Fibroblast of lung (primary cell): Measurements from ENCODE around the gene FYN. TPM values are rescaled to one million over a fixed set of nuclear protein-coding genes. Genes with fewer than 3 reads are reported as not detected.

Source experiments
- DNase-seq, 2 donors: peaks; one replicate each; pipeline versions ENCODE4 v3.0.0 to v3.0.0-alpha.2; 2010; ENCODE audit warnings: low read depth in 2 of 2
- H2AFZ ChIP-seq: 2 replicates; pipeline ENCODE4 v1.5.1; 2012; ENCODE audit warnings: low read length, control low read depth, inconsistent platforms
- H3K27ac ChIP-seq: 2 replicates; pipeline ENCODE4 v1.5.1; 2011; ENCODE audit warnings: low read length, control low read depth; ENCODE audit not compliant: insufficient read depth
- H3K27me3 ChIP-seq: 2 replicates; pipeline ENCODE4 v1.5.1; 2011; ENCODE audit warnings: mild to moderate bottlenecking, low read length; ENCODE audit not compliant: control insufficient read depth, insufficient read depth
- H3K36me3 ChIP-seq: 2 replicates; pipeline ENCODE4 v1.5.1; 2011; ENCODE audit warnings: low read length; ENCODE audit not compliant: control insufficient read depth, insufficient read depth
- H3K4me1 ChIP-seq: 2 replicates; pipeline ENCODE4 v1.5.1; 2011; ENCODE audit warnings: low read length; ENCODE audit not compliant: control insufficient read depth, insufficient read depth; ENCODE audit errors: extremely low read depth
- H3K4me2 ChIP-seq: 2 replicates; pipeline ENCODE4 v1.5.1; 2011; ENCODE audit warnings: low read length, control low read depth; ENCODE audit not compliant: insufficient read depth; ENCODE audit errors: extremely low read depth
- H3K4me3 ChIP-seq, 4 experiments: fragments of 200-600 bp in 1 of 4; sonication (generic) in 1 of 4; replicated peaks in 1 of 4; 2 replicates each; pipeline ENCODE4 v1.5.1; 2011 to 2016; ENCODE audit warnings: low read length in 4 of 4, low read depth in 3 of 4, mild to moderate bottlenecking in 3 of 4, control low read depth in 2 of 4, inconsistent platforms in 1 of 4, mixed read lengths in 1 of 4; ENCODE audit not compliant: insufficient read depth in 1 of 4; ENCODE audit errors: control extremely low read depth in 1 of 4
- H3K79me2 ChIP-seq: 2 replicates; pipeline ENCODE4 v1.5.1; 2012; ENCODE audit warnings: mild to moderate bottlenecking, low read length, inconsistent platforms; ENCODE audit not compliant: control insufficient read depth, insufficient read depth
- H3K9ac ChIP-seq: 2 replicates; pipeline ENCODE4 v1.5.1; 2011; ENCODE audit warnings: mild to moderate bottlenecking, low read length, control low read depth; ENCODE audit not compliant: insufficient read depth
- H3K9me3 ChIP-seq: 2 replicates; pipeline ENCODE4 v1.5.1; 2012; ENCODE audit warnings: low read depth, low read length; ENCODE audit not compliant: control insufficient read depth, insufficient read depth
- H4K20me1 ChIP-seq: 2 replicates; pipeline ENCODE4 v1.5.1; 2011; ENCODE audit warnings: low read length; ENCODE audit not compliant: control insufficient read depth, insufficient read depth; ENCODE audit errors: extremely low read depth
- CTCF ChIP-seq, 2 donors: IDR thresholded peaks in 1 of 2; conservative IDR thresholded peaks in 1 of 2; 1 replicate in 1 of 2; 2 replicates in 1 of 2; pipeline ENCODE4 v1.5.1; 2011 to 2012; ENCODE audit warnings: low read length in 2 of 2, control low read depth in 1 of 2, inconsistent platforms in 1 of 2, low read depth in 1 of 2, mild to moderate bottlenecking in 1 of 2
- EZH2 ChIP-seq: IDR thresholded peaks from 2 replicates; pipeline ENCODE4 v1.5.1; 2012; ENCODE audit warnings: low read length, control low read depth, mild to moderate bottlenecking; ENCODE audit errors: missing control alignments
- polyA plus RNA-seq, 2 donors: library from polyadenylated mRNA; depleted of rRNA in 1 of 2; stranded (reverse) in 1 of 2; unstranded in 1 of 2; fragments of >200 nt; gene quantifications; 2 replicates each; pipeline ENCODE4 v1.2.1, GENCODE V29; 2011 to 2012; ENCODE audit warnings: missing spikeins in 1 of 2
- total RNA-seq: library from RNA; depleted of rRNA; stranded (reverse); fragments of >200 nt; gene quantifications from 2 replicates; pipeline ENCODE4 v1.2.1, GENCODE V29; 2014

FYN gene
- total and polyA plus RNA-seq, 2 donors (not counting 1 experiment from before 2014, with no cell fraction given), result 64.7 TPM

GRCh38 chr6:111741177-111741952 is 131.9 kb downstream of the FYN start:
- no peak overlapping the region for H3K4me2 ChIP-seq
- TF ChIP-seq EZH2, result no peak
- TF ChIP-seq CTCF (conservative IDR thresholded peaks at IDR 0.05 in 1 of 2, IDR thresholded peaks at IDR 0.05 in 1 of 2; ENCODE audit: low read depth in 1 of 2, low read length in 2 of 2), result no peak
- no peak overlapping the region for H3K27ac ChIP-seq
- H2AFZ ChIP-seq, result no peak overlapping the region
- no peaks in the 10 kb centered on the region for H4K20me1 ChIP-seq
- no peak overlapping the region for H3K4me3 ChIP-seq
- no peak for DNase-seq
- H3K9me3 ChIP-seq, result no peaks in the 10 kb centered on the region
- H3K27me3 ChIP-seq, result no peaks in the 10 kb centered on the region
- H3K79me2 ChIP-seq, result no peaks in the 10 kb centered on the region
- H3K36me3 ChIP-seq, result no peaks in the 10 kb centered on the region
- H3K4me1 ChIP-seq, result peaks cover 13% of the 10 kb centered on the region
- no peak overlapping the region for H3K9ac ChIP-seq

- TF ChIP-seq EZH2 (no peak), CTCF (conservative IDR thresholded peaks at IDR 0.05 in 1 of 2, IDR thresholded peaks at IDR 0.05 in 1 of 2; ENCODE audit: low read depth in 1 of 2, low read length in 2 of 2) (no peak)
- Histone ChIP-seq H3K27ac (no peak overlapping the region), H3K9ac (no peak overlapping the region), H3K79me2 (no peaks in the 10 kb centered on the region), H3K4me1 (peaks cover 13% of the 10 kb centered on the region), H3K27me3 (no peaks in the 10 kb centered on the region), H3K36me3 (no peaks in the 10 kb centered on the region), H3K9me3 (no peaks in the 10 kb centered on the region), H3K4me3 (no peak overlapping the region), H2AFZ (no peak overlapping the region), H4K20me1 (no peaks in the 10 kb centered on the region), H3K4me2 (no peak overlapping the region)
- DNase-seq, result no peak
Measured at GRCh38 chr6:111740506-111740905, 132.7 kb downstream of the FYN start.

GRCh38 chr6:111739257-111739696 is 134.0 kb downstream of the FYN start:
- no peaks in the 10 kb centered on the region for H4K20me1 ChIP-seq

More at GRCh38 chr6:111739257-111739696, 134.0 kb downstream of the FYN start:
- Histone ChIP-seq H3K9ac (no peak overlapping the region), H3K27me3 (no peaks in the 10 kb centered on the region), H3K79me2 (no peaks in the 10 kb centered on the region), H3K4me3 (no peak overlapping the region), H3K4me2 (no peak overlapping the region), H3K9me3 (no peaks in the 10 kb centered on the region), H3K36me3 (no peaks in the 10 kb centered on the region), H3K27ac (no peak overlapping the region), H2AFZ (no peak overlapping the region), H3K4me1 (peaks cover 6% of the 10 kb centered on the region)
- DNase-seq, result no peak
- no peak for TF ChIP-seq EZH2
- no peak for TF ChIP-seq CTCF (conservative IDR thresholded peaks at IDR 0.05 in 1 of 2, IDR thresholded peaks at IDR 0.05 in 1 of 2; ENCODE audit: low read depth in 1 of 2, low read length in 2 of 2)
